K562 (cell line): ENCODE measurements around the gene PTPRG.

ENCODE experiments used
- KDM2B ChIP-seq: fragments of 250-450 bp; sonication (Bioruptor Pico); IDR thresholded peaks from 2 replicates; pipeline ENCODE4 v1.8.0; 2021; ENCODE audit warnings: mild to moderate bottlenecking, moderate library complexity
- NFIC ChIP-seq: fragments of 450-650 bp; IDR thresholded peaks from 2 replicates; pipeline ENCODE4 v1.6.1; 2017; ENCODE audit warnings: mild to moderate bottlenecking, inconsistent platforms
- PHB ChIP-seq: fragments of 250-450 bp; sonication (Bioruptor Pico); IDR thresholded peaks from 2 replicates; pipeline ENCODE4 v1.5.0; 2021
- POLR2AphosphoS5 ChIP-seq: IDR thresholded peaks from 2 replicates; pipeline ENCODE4 v1.6.1; 2011; ENCODE audit warnings: mild to moderate bottlenecking, low read depth, low read length, moderate library complexity; ENCODE audit not compliant: control insufficient read depth, insufficient read depth
- RAD21 ChIP-seq, 2 experiments: fragments of 250-450 bp in 1 of 2; fragments of 450-650 bp in 1 of 2; sonication (Bioruptor Pico) in 1 of 2; formaldehyde crosslinking in 1 of 2; IDR thresholded peaks in 1 of 2; conservative IDR thresholded peaks in 1 of 2; 2 replicates each; pipeline versions ENCODE4 v1.4.0 to v1.8.0; 2020 to 2022; ENCODE audit warnings: mild to moderate bottlenecking in 2 of 2, moderate library complexity in 1 of 2
- SNRNP70 ChIP-seq: fragments of 200-400 bp; formaldehyde crosslinking; optimal IDR thresholded peaks from 2 replicates; pipeline ENCODE3; 2017; ENCODE audit warnings: low read depth, low read length
- ZC3H8 ChIP-seq: fragments of 450-650 bp; IDR thresholded peaks from 2 replicates; pipeline ENCODE4 v1.6.1; 2017
- ZNF124 ChIP-seq: sonication (generic); formaldehyde crosslinking; IDR thresholded peaks from 2 replicates; pipeline ENCODE4 v1.8.1; 2022; ENCODE audit warnings: missing genetic modification reagents
- TF ChIP-seq, protein P1 (sequence below), 3 experiments: IDR thresholded peaks in 2 of 3; conservative IDR thresholded peaks in 1 of 3; 2 replicates each; pipeline ENCODE4 v1.5.1; 2011 to 2012; ENCODE audit warnings: low read length in 3 of 3, mild to moderate bottlenecking in 3 of 3, control low read depth in 2 of 3, improper control_type of control experiment in 1 of 3, inconsistent platforms in 1 of 3, low read depth in 1 of 3, mixed read lengths in 1 of 3, moderate library complexity in 1 of 3; ENCODE audit not compliant: insufficient read depth in 2 of 3
- TF ChIP-seq, protein P2 (sequence below): sonication (generic); formaldehyde crosslinking; IDR thresholded peaks from 2 replicates; pipeline ENCODE4 v1.5.0; 2020; ENCODE audit warnings: missing genetic modification reagents
- TF ChIP-seq, protein P3 (sequence below): fragments of 450-650 bp; formaldehyde crosslinking; conservative IDR thresholded peaks from 2 replicates; pipeline ENCODE4 v1.4.0; 2022; ENCODE audit warnings: mild to moderate bottlenecking, missing genetic modification characterization
- TF ChIP-seq, protein P4 (sequence below): sonication (generic); formaldehyde crosslinking; IDR thresholded peaks from 2 replicates; pipeline ENCODE4 v1.9.0; 2022; ENCODE audit warnings: mild to moderate bottlenecking, missing genetic modification reagents

DNA sequence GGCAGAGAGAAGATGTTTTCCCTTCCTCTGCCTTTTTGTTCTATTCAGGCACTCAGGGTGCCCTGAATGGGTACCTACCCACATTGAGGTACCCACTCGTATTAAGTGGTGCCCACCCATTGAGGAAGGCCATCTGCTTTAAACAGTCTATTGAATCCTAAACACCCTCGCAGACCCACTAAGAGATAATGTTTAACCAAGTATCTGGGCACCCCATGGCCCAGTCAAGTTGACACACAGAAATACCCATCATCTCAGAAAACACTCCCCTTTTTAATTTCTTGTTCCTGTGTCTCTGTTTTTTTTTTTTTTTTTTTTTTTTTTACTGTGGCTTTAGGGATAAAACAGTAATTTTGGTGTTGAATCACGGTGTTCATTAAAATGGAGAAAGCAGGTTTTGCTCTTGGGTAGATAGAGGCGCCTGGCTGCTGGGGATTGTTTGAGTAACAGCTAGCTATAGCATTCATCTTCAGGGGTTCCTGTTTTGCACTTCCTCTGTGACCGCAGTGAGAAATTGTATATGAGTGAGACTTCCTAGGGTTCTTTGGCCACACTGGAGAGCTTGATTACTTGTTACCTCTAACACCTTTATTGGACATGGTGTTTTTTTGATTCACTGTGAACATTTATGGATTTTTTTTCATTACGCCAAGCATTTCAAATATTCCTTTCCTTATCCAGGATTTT lies 259.1 kb downstream of the PTPRG start:
- TF ChIP-seq SNRNP70 (no peak), PHB (no peak), RAD21 (CRISPR knock-in tag; conservative IDR thresholded peaks at IDR 0.05 in 1 of 2, IDR thresholded peaks at IDR 0.05 in 1 of 2) (no peak), POLR2AphosphoS5 (no peak), NFIC (no peak), ZNF124 (CRISPR knock-in tag) (no peak), ZC3H8 (no peak), KDM2B (CRISPR knock-in tag) (no peak)
- TF ChIP-seq, protein P1, sequence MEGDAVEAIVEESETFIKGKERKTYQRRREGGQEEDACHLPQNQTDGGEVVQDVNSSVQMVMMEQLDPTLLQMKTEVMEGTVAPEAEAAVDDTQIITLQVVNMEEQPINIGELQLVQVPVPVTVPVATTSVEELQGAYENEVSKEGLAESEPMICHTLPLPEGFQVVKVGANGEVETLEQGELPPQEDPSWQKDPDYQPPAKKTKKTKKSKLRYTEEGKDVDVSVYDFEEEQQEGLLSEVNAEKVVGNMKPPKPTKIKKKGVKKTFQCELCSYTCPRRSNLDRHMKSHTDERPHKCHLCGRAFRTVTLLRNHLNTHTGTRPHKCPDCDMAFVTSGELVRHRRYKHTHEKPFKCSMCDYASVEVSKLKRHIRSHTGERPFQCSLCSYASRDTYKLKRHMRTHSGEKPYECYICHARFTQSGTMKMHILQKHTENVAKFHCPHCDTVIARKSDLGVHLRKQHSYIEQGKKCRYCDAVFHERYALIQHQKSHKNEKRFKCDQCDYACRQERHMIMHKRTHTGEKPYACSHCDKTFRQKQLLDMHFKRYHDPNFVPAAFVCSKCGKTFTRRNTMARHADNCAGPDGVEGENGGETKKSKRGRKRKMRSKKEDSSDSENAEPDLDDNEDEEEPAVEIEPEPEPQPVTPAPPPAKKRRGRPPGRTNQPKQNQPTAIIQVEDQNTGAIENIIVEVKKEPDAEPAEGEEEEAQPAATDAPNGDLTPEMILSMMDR (IDR thresholded peaks at IDR 0.05 in 2 of 3, conservative IDR thresholded peaks at IDR 0.05 in 1 of 3; ENCODE audit: insufficient read depth in 2 of 3, low read depth in 1 of 3, low read length in 3 of 3), result no peak
- TF ChIP-seq, protein P2, sequence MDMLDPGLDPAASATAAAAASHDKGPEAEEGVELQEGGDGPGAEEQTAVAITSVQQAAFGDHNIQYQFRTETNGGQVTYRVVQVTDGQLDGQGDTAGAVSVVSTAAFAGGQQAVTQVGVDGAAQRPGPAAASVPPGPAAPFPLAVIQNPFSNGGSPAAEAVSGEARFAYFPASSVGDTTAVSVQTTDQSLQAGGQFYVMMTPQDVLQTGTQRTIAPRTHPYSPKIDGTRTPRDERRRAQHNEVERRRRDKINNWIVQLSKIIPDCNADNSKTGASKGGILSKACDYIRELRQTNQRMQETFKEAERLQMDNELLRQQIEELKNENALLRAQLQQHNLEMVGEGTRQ, result no peak
- TF ChIP-seq, protein P3, sequence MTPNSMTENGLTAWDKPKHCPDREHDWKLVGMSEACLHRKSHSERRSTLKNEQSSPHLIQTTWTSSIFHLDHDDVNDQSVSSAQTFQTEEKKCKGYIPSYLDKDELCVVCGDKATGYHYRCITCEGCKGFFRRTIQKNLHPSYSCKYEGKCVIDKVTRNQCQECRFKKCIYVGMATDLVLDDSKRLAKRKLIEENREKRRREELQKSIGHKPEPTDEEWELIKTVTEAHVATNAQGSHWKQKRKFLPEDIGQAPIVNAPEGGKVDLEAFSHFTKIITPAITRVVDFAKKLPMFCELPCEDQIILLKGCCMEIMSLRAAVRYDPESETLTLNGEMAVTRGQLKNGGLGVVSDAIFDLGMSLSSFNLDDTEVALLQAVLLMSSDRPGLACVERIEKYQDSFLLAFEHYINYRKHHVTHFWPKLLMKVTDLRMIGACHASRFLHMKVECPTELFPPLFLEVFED (CRISPR knock-in tag), result no peak
- TF ChIP-seq, protein P4, sequence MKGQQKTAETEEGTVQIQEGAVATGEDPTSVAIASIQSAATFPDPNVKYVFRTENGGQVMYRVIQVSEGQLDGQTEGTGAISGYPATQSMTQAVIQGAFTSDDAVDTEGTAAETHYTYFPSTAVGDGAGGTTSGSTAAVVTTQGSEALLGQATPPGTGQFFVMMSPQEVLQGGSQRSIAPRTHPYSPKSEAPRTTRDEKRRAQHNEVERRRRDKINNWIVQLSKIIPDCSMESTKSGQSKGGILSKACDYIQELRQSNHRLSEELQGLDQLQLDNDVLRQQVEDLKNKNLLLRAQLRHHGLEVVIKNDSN (CRISPR knock-in tag), result no peak
